T-helper 9 cell (primary cell): Measurements from ENCODE around the gene SHQ1.
A peak's percentile ranks its signal among the peaks of the same experiment; 100 is the strongest.

Source experiments
- DNase-seq: peaks from one replicate; pipeline ENCODE4 v3.0.0-alpha.2; 2020
- total RNA-seq, 2 donors: gene quantifications; one replicate each; lab custom pipeline; 2026; lab: John Stamatoyannopoulos, UW

Gene SHQ1
- total RNA-seq = 12.1 to 32.8 reads per million in 2 donors

- peak; percentile 92 for DNase-seq
Observed at GRCh38 chr3:72847751-72848702, at the start of gene SHQ1. TSS of gene SHQ1 (minus strand) at chr3:72848445. CDS start at chr3:72848340, 105 bp downstream.

DNA sequence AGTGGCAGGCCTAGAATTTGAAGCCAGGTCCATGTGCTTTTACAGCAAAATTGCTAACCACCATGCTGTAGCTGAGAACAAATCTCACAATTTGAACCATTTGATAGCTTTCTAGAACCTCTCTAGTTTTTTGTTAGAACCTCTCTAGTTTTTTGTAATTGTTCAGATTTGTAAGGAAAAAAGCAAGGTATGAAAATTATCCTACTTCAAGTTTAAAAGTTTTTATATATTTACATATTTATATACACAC, 49.4 kb upstream of the SHQ1 start:
- no peak for DNase-seq

DNA sequence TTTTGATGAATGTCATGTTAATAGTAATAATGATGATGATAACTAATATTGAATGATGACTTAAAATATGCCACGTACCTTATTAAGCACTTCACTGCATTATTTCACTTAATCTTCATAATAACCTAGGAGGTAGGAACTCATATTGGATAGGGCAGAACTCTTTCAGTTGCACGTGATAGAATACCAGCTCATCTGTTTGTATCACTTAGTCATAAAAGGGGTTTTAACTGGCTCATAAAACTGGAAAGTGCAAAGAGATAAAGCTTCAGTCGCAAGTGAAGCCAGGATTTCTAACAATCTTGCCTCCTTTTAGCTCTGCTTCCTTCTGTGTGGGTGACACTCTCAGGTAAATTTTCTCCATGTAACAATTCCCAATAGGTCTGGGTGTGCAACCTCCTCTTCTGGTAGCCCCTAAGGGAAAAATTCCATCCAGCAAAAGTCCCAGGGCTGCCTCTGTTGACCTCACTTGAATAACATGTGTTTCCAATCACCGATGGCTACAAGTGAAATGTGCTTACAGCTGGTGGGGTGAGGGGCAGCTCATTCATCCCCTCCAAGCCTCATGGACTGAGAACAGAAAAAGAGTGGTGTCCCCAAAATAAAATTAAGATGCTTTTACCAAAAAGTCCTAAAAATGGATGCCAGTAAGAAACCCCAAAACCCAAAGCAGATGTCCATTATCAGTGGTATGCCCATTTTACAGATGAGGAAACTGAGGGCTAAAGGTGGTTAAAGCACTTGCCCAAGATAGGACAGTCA, 48.9 kb upstream of the SHQ1 start:
- DNase-seq = no peak

DNA sequence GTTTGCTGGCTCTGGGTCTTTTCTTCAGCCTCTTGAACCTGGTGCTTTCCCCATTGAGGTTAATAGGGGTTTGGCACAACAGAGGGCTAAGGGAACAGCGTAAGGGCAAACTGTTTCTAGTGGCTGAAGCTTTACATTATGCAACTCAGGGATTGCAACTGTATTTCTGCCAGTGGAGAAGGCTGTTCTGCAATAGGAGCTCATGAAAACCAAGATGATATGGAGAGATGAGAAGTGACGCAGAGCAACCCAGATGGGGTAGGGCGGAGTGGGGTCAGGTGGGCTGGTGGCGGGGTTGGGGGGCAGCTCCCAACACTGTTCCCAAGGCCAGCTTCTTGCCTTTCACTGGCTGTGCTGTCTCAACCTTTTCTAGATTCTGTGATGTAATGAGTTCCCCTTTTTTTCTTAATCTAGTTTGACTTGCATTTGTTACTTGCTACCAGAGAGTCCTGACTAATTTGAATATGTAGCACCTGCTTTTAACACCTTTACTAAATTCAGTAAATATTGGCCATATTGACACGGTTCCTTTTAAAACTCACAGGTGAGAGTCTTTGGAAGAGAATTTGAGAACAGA, 46.8 kb upstream of the SHQ1 start:
- DNase-seq = no peak

DNA sequence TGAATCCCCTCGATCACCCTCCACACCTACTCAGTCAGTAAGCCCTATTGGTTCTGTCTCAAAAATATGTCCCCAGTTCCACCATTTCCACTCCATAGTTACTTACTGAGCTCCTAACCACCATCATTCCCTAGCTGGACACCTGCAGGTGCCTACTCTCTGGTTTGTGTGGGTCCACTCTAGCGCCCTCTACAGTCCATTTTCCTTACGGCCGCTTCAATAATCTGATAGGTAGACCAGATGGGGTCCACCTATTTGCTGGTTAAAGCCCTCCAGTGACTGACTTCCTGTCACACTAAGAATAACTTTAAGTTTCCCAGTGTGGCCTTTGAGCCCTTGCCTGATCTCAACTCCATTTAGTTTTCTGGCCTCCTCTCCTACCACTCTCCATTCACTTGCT, 44.6 kb upstream of the SHQ1 start:
- no peak for DNase-seq

DNA sequence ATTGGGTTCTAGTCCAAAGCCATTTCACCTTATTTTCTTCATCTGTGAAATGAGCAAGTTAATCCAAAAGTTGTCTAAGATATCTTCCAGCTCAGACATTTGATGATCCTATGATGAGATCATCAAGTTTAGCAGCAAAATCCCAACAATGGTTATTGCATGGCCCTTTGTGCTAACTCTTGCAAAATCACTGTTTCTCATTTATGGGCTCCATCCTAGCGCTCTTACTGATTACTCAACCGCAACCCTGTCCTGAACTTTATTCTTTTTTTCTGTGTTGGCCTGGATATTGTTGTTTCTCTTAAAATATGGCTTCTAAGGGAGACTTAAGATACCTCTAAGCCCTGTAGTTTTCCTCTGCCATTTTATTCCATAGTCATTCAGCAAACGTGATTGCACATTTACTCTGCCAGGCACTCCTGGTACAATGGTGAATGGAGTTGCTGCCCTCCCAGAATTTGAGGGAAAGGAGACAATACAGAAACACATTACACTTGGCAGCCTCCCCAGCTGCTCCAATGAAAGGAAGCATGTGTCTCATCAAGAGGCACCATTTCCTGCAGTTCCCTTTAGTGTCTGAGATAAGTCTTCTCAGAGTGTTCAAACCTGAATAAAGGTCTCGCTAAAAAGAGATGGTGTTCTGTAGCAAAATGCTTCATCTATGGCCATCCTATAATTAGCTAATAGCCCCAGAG, 44.0 kb upstream of the SHQ1 start:
- no peak for DNase-seq

DNA sequence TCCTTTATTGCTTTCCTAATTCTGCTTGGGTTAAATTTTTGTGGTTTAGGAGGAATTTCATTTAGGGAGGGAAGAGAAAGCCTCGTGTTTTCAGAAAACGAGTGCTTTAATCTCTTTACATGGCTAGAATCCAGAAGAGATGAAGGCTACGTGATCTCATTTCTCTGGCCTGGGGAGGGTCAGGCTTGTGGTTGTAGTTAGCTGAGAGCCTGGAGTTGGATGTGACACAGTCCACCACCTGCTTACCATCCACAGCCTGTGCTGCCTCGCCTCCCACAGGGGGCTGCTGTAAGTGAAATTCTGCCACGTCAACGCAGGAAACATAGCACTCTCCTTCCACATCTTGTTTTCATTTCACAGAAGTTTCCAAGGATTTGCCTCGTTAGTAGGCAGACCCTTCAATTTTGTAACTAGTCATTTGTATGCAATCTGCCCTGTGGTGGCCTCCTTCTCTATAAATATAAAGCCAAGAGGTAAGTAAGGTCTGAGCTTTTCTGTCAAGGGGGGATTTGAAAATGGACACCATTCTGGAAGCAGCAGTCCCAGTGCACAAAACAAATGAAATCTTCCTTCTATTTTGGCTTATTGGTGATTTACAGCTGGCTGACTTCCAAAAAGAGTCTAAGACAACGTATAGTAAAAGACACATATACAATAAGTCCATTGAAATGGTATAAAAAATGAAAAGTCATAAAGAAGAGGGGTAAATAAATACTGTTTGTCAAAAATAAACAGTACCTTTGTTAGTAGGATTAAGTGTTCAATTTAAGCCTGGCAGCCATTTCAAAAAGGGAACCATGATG, 43.0 kb upstream of the SHQ1 start:
- no peak for DNase-seq

DNA sequence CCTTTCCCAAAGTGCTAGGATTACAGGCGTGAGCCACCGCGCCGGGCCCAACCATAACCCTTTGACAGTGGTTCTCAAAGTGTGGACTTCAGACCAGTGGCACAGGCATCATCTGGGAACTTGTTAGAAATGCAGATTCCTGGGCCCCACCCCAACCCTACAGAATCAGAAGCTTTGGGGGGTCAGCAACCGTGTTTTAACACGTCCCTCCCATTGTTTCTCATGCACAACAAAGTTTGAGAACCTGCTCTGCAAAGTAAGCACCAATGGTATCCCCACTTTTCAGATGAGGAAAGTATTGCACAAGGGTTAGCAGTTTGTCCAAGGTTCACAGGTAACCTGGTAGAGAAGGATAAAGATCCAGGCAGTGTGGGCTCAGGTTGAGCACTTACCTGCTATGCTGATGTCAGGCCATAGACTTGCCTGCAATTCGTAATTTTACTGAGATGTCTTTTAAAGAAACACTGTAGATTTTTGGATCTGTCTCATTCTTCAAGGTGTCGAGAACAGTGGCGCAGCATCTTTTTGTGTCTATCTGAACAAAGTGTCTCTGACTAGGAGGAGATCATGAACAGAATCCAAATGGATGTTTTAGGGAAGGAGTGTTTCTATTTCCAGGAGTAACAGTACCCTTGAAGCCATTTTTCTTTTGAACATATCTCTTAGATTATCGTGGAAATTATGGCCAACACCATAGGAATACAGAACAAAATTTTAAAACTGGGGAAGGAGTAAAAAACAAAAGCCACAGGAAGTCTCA, 42.1 kb upstream of the SHQ1 start:
- DNase-seq = no peak

GRCh38 chr3:72889310-72890165, 41.3 kb upstream of the SHQ1 start:
- no peak for DNase-seq

DNA sequence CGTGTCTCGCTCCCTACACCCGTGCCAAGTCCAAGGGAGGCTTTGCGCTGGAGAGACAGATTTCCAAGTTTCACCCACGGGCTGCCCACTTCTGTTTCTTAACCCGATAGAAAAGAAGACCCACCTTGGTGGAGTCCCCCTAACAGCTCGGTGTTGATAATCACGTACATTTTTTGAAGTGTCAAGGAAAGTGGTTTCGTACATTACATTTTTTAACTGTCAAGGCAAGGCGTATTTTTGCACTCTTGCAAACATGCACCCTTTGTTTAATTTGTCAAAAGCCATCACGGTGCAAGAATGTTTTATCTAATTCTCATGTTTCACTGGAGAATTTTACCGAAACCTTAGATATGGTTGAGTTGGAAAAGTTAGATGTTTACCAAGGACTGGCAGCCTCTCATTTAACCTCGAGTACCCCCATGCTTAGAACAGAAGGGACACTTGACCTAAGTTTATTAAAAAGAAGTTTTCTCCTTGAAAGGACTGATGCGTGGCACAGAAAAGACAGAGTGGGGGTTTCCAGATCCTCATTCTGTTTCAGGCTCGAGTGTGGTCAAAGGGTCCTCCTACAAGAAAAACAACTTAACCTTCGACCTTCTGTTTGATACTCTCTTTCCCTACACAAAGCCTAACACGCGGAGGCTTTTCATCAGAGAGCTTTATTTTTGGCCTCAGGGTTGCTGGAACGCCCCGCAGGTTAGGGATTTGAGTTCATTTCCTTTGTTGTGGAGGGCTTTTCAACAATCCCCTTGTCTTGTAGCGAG, 40.5 kb upstream of the SHQ1 start:
- no peak for DNase-seq

- no peak for DNase-seq
Observed at GRCh38 chr3:72887705-72888545, 39.7 kb upstream of the SHQ1 start, which contains the start of gene GXYLT2. TSS of gene GXYLT2 (plus strand) at chr3:72888046. CDS start at chr3:72888234, 188 bp downstream.

- no peak for DNase-seq
Observed at GRCh38 chr3:72887343-72887704, 39.1 kb upstream of the SHQ1 start.

GRCh38 chr3:72872183-72872582, 23.9 kb upstream of the SHQ1 start:
- DNase-seq = no peak

DNA sequence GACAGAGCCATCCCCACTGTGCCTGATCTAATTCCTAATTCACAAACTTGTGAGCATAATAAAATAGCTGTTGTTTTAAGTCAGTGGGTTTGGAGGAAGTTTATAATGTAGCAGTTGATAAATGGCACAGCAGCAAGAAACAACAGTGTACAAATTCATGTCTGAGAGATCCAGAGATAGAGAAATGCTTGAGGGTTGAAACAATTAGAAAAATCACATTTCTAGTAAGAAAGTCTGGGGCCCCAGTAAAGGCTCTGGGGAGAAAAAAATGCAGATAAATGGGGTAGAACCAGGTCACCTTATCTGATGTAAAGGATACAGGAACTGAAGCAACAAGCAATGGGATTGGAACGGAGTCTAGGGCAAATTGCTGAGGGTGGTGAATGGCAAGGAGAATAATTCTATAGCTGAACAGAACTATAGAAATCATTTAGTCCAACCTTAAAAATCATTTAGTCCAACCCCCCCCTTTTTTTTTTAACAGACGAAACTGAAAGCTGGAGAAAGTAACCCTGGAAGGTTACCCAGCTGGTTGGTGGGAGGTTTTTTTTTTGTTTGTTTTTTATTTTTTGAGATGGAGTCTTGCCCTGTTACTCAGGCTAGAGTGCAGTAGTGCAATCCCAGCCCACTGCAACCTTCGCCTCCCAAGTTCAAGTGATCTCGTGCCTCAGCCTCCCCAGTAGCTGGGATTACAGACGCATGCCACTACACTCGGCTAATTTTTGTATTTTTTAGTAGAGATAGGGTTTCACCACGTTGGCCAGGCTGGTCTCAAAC, 14.3 kb upstream of the SHQ1 start:
- DNase-seq = no peak

DNA sequence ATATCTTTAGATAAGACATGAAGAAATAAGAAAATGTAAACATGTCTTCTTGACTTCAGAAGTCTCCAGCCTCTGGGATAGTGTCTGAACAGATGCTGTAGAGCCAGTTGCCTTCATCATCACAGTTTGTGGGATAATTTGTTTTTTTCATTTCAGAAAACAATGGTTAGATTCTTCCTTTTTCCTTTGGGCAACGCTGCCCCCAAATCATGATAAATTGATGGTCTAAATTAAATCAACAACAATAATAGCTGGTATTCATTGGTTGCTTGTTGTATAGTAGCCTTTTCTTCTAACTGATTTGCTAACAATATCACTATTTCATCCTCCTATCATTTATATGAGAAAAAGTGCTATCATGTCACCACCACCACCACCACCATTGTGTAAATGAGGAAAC, 12.6 kb upstream of the SHQ1 start:
- DNase-seq = no peak

- DNase-seq = no peak
Observed at GRCh38 chr3:72860053-72860452, 11.8 kb upstream of the SHQ1 start.

GRCh38 chr3:72855001-72855400, 6.8 kb upstream of the SHQ1 start:
- no peak for DNase-seq

GRCh38 chr3:72848703-72849081, 447 bp upstream of the SHQ1 start:
- DNase-seq = peak; percentile 20
